Measurements from ENCODE around the gene ZNF14. TPM values are rescaled to one million over a fixed set of nuclear protein-coding genes. Genes with fewer than 3 reads are reported as not detected.

ZNF14 gene
- total and polyA plus RNA-seq, 2 of the 13 experiments (the other 11 are each of a cell fraction or from before 2014, with no cell fraction given), result 1.9 to 6.2 TPM

GRCh38 chr19:19776206-19777008 lies 43.5 kb upstream of the ZNF14 start (continued):
- TF ChIP-seq ZHX2 (IDR thresholded peaks at IDR 0.05; ENCODE audit: low read depth) (peak; percentile 66), ZHX2 (CRISPR knock-in tag; IDR thresholded peaks at IDR 0.05; ENCODE audit: borderline replicate concordance) (no peak), NR3C1 (CRISPR knock-in tag; IDR thresholded peaks at IDR 0.05) (no peak), FOXJ3 (CRISPR knock-in tag; IDR thresholded peaks at IDR 0.05; ENCODE audit: borderline replicate concordance) (no peak), NFIC (IDR thresholded peaks at IDR 0.05; ENCODE audit: low read length) (no peak), ATF7-NPFF (CRISPR knock-in tag; IDR thresholded peaks at IDR 0.05; ENCODE audit: low read depth) (no peak; the same call in 1 of the 2 replicates), BRCA1 (CRISPR knock-in tag; IDR thresholded peaks at IDR 0.05) (no peak), NCOA2 (CRISPR knock-in tag; IDR thresholded peaks at IDR 0.05) (no peak; the same call in 1 of the 2 replicates), PRPF4 (IDR thresholded peaks at IDR 0.05; ENCODE audit: low read depth, low read length, poor library complexity, severe bottlenecking) (no peak), REPIN1 (CRISPR knock-in tag; IDR thresholded peaks at IDR 0.05; ENCODE audit: borderline replicate concordance, low read depth) (peak; percentile 78), ZNF879 (CRISPR knock-in tag; IDR thresholded peaks at IDR 0.05) (no peak), TRIM24 (CRISPR knock-in tag; IDR thresholded peaks at IDR 0.05) (no peak), ZNF674 (CRISPR knock-in tag; IDR thresholded peaks at IDR 0.05; ENCODE audit: low read depth) (0 out of 2 replicates have a peak, but pooled peaks have one; percentile 69), SNAPC4 (CRISPR knock-in tag; IDR thresholded peaks at IDR 0.05) (no peak), ZZZ3 (CRISPR knock-in tag; IDR thresholded peaks at IDR 0.05; ENCODE audit: borderline replicate concordance) (no peak; the same call in 1 of the 2 replicates), ZNF546 (CRISPR knock-in tag; conservative IDR thresholded peaks at IDR 0.05) (0 out of 2 replicates have a peak, but pooled peaks have one; percentile 79)
- TF ChIP-seq, protein P1, sequence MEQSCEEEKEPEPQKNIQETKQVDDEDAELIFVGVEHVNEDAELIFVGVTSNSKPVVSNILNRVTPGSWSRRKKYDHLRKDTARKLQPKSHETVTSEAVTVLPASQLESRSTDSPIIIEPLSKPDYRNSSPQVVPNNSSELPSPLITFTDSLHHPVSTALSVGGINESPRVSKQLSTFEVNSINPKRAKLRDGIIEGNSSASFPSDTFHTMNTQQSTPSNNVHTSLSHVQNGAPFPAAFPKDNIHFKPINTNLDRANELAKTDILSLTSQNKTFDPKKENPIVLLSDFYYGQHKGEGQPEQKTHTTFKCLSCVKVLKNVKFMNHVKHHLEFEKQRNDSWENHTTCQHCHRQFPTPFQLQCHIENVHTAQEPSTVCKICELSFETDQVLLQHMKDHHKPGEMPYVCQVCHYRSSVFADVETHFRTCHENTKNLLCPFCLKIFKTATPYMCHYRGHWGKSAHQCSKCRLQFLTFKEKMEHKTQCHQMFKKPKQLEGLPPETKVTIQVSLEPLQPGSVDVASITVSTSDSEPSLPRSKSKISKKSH (CRISPR knock-in tag; IDR thresholded peaks at IDR 0.05; ENCODE audit: borderline replicate concordance), result peak; percentile 27
